H1 (cell line): Measurements from ENCODE around the gene KIAA0930. TPM values are rescaled to one million over a fixed set of nuclear protein-coding genes. Genes with fewer than 3 reads are reported as not detected.

Experiments used
- CTCF ChIA-PET: fragments of 300-600 bp; sonication (Branson Sonifier 250); formaldehyde crosslinking; loops from one replicate; lab custom pipeline; 2021; ENCODE audit not compliant: partially characterized antibody; lab: Charles Lee
- POLR2A ChIA-PET: fragments of 300-600 bp; sonication (Branson Sonifier 250); formaldehyde crosslinking; loops from one replicate; lab custom pipeline; 2021; ENCODE audit warnings: inconsistent platforms; ENCODE audit not compliant: partially characterized antibody; lab: Charles Lee
- DNase-seq, 2 experiments: peaks; one replicate each; pipeline versions ENCODE4 v3.0.0 to v3.0.0-alpha.2; 2010 to 2022; ENCODE audit warnings: low spot score in 2 of 2, low read depth in 1 of 2, mixed read lengths in 1 of 2
- FAIRE-seq: peaks from 2 replicates; lab custom pipeline; 2011; peaks lifted over from hg19 to GRCh38; lab: Jason Lieb, UNC
- H2AFZ ChIP-seq: 2 replicates; pipeline ENCODE4 v1.8.1; 2012; ENCODE audit warnings: low read length, inconsistent platforms
- H2AK5ac ChIP-seq: 2 replicates; pipeline ENCODE4 v1.6.1; 2013; ENCODE audit warnings: low read depth, low read length
- H2BK120ac ChIP-seq: replicated peaks from 2 replicates; pipeline ENCODE3; 2013; ENCODE audit warnings: low read depth, low read length, inconsistent platforms
- H2BK12ac ChIP-seq: 2 replicates; pipeline ENCODE4 v1.6.1; 2013; ENCODE audit warnings: low read depth, low read length
- H2BK15ac ChIP-seq: 2 replicates; pipeline ENCODE4 v1.6.1; 2013; ENCODE audit warnings: low read length
- H2BK20ac ChIP-seq: 2 replicates; pipeline ENCODE4 v1.6.1; 2013; ENCODE audit warnings: low read length
- H2BK5ac ChIP-seq: 2 replicates; pipeline ENCODE4 v1.6.1; 2013; ENCODE audit warnings: low read depth, low read length
- H3K14ac ChIP-seq: 2 replicates; pipeline ENCODE4 v1.6.1; 2013; ENCODE audit warnings: inconsistent platforms; ENCODE audit not compliant: insufficient read length
- H3K18ac ChIP-seq: 2 replicates; pipeline ENCODE4 v1.6.1; 2013; ENCODE audit warnings: low read length; ENCODE audit errors: extremely low read depth
- H3K23ac ChIP-seq: 2 replicates; pipeline ENCODE4 v1.6.1; 2013; ENCODE audit warnings: inconsistent platforms; ENCODE audit not compliant: insufficient read length
- H3K23me2 ChIP-seq: 2 replicates; pipeline ENCODE4 v1.6.1; 2013; ENCODE audit warnings: low read depth, low read length
- H3K27ac ChIP-seq: 2 replicates; pipeline ENCODE4 v1.6.1; 2011; ENCODE audit warnings: low read depth, low read length, inconsistent platforms
- H3K27me3 ChIP-seq, 4 experiments: replicated peaks in 1 of 4; 1 replicate in 1 of 4; 2 replicates in 3 of 4; pipeline versions ENCODE4 v1.6.1 to v1.8.1; 2011 to 2013; ENCODE audit warnings: low read length in 3 of 4, mild to moderate bottlenecking in 3 of 4, inconsistent platforms in 2 of 4, mixed read lengths in 2 of 4, moderate library complexity in 1 of 4; ENCODE audit not compliant: control insufficient read depth in 3 of 4, insufficient read depth in 3 of 4; ENCODE audit errors: extremely low read depth in 1 of 4
- H3K36me3 ChIP-seq, 4 experiments: 2 replicates each; pipeline versions ENCODE4 v1.6.1 to v1.8.1; 2011 to 2013; ENCODE audit warnings: mild to moderate bottlenecking in 4 of 4, low read length in 3 of 4, moderate library complexity in 2 of 4, control low read depth in 1 of 4, inconsistent platforms in 1 of 4; ENCODE audit not compliant: insufficient read depth in 4 of 4, control insufficient read depth in 2 of 4
- H3K4ac ChIP-seq: replicated peaks from 2 replicates; pipeline ENCODE3; 2013; ENCODE audit warnings: low read length, low read depth, mixed read lengths, inconsistent platforms; ENCODE audit not compliant: insufficient read length
- H3K4me1 ChIP-seq, 4 experiments: replicated peaks in 1 of 4; 1 replicate in 1 of 4; 2 replicates in 3 of 4; pipeline versions ENCODE4 v1.6.1 to v1.8.1; 2011 to 2013; ENCODE audit warnings: low read length in 3 of 4, inconsistent platforms in 2 of 4, mixed read lengths in 1 of 4; ENCODE audit not compliant: insufficient read depth in 4 of 4, control insufficient read depth in 3 of 4
- H3K4me2 ChIP-seq, 2 experiments: 2 replicates each; pipeline versions ENCODE4 v1.6.1 to v1.8.1; 2011 to 2013; ENCODE audit warnings: low read depth in 2 of 2, low read length in 2 of 2, control low read depth in 1 of 2, inconsistent platforms in 1 of 2, mild to moderate bottlenecking in 1 of 2; ENCODE audit not compliant: insufficient read depth in 1 of 2
- H3K4me3 ChIP-seq, 4 experiments: fragments of 200-600, 300-600 bp in 1 of 4; sonication (generic), shearing (Covaris generic), sonication (Bioruptor Twin) in 1 of 4; 2 replicates each; pipeline versions ENCODE4 v1.5.1 to v1.8.1; 2011 to 2016; ENCODE audit warnings: low read length in 4 of 4, low read depth in 3 of 4, control low read depth in 2 of 4, inconsistent platforms in 2 of 4, mild to moderate bottlenecking in 2 of 4, mixed read lengths in 1 of 4, moderate library complexity in 1 of 4; ENCODE audit not compliant: insufficient read depth in 2 of 4; ENCODE audit errors: extremely low read depth in 1 of 4
- H3K56ac ChIP-seq: replicated peaks from 2 replicates; pipeline ENCODE3; 2013; ENCODE audit warnings: low read depth, mild to moderate bottlenecking, mixed read lengths, low read length, inconsistent platforms; ENCODE audit not compliant: insufficient read length
- H3K79me1 ChIP-seq: 2 replicates; pipeline ENCODE4 v1.6.1; 2013; ENCODE audit warnings: low read depth, low read length, control low read depth
- H3K79me2 ChIP-seq, 2 experiments: 2 replicates each; pipeline versions ENCODE4 v1.6.1 to v1.8.1; 2012 to 2013; ENCODE audit warnings: low read length in 2 of 2, mild to moderate bottlenecking in 2 of 2, inconsistent platforms in 1 of 2; ENCODE audit not compliant: insufficient read depth in 2 of 2, control insufficient read depth in 1 of 2
- H3K9ac ChIP-seq, 4 experiments: replicated peaks in 1 of 4; 1 replicate in 1 of 4; 2 replicates in 3 of 4; pipeline versions ENCODE4 v1.6.1 to v1.8.1; 2011 to 2013; ENCODE audit warnings: low read depth in 3 of 4, low read length in 3 of 4, control low read depth in 2 of 4, mild to moderate bottlenecking in 2 of 4, moderate library complexity in 2 of 4, inconsistent platforms in 1 of 4; ENCODE audit errors: extremely low read depth in 1 of 4
- H3K9me3 ChIP-seq, 2 experiments: 2 replicates each; pipeline versions ENCODE4 v1.6.1 to v1.8.1; 2012 to 2013; ENCODE audit warnings: mild to moderate bottlenecking in 2 of 2, moderate library complexity in 2 of 2, control low read depth in 1 of 2, inconsistent platforms in 1 of 2, low read depth in 1 of 2, low read length in 1 of 2, mixed read lengths in 1 of 2; ENCODE audit not compliant: insufficient read depth in 2 of 2
- H4K20me1 ChIP-seq, 2 experiments: replicated peaks in 1 of 2; 2 replicates each; pipeline versions ENCODE3 to v1.8.1; 2011 to 2013; ENCODE audit warnings: inconsistent platforms in 2 of 2, low read length in 2 of 2, mild to moderate bottlenecking in 1 of 2; ENCODE audit not compliant: insufficient read depth in 2 of 2, control insufficient read depth in 1 of 2
- H4K5ac ChIP-seq: 2 replicates; pipeline ENCODE4 v1.6.1; 2013; ENCODE audit warnings: low read length, low read depth, mixed read lengths, inconsistent platforms; ENCODE audit not compliant: insufficient read length
- H4K8ac ChIP-seq: 2 replicates; pipeline ENCODE4 v1.8.0; 2013; ENCODE audit warnings: mild to moderate bottlenecking, moderate library complexity, low read length, inconsistent platforms; ENCODE audit not compliant: insufficient read depth; ENCODE audit errors: extremely low read depth
- H4K91ac ChIP-seq: replicated peaks from 2 replicates; pipeline ENCODE3; 2013; ENCODE audit warnings: low read length, mixed read lengths, inconsistent platforms; ENCODE audit not compliant: insufficient read length
- ATF2 ChIP-seq: IDR thresholded peaks from 2 replicates; pipeline ENCODE4 v1.6.1; 2012; ENCODE audit warnings: low read length, inconsistent platforms
- TBP ChIP-seq: IDR thresholded peaks from 2 replicates; pipeline ENCODE4 v1.6.1; 2011; ENCODE audit warnings: low read depth, low read length, improper control_type of control experiment
- WGBS, 2 experiments: shearing (Covaris generic) in 1 of 2; methylation state at CpG; one replicate each; pipeline versions ENCODE4 v1.1.6 to v1.1.7; 2013 to 2015; ENCODE audit warnings: low lambda C conversion rate in 2 of 2, mixed read lengths in 2 of 2, inconsistent platforms in 1 of 2, low coverage in 1 of 2, missing lambda C conversion rate in 1 of 2; ENCODE audit not compliant: insufficient replicate concordance in 2 of 2, insufficient coverage in 1 of 2, insufficient read length in 1 of 2; ENCODE audit errors: extremely low coverage in 1 of 2, missing lambda C conversion rate in 1 of 2; 5-methylcytosine and 5-hydroxymethylcytosine counted together
- polyA plus RNA-seq, 7 experiments: library from polyadenylated mRNA; depleted of rRNA in 3 of 7; stranded (reverse) in 5 of 7; unstranded in 2 of 7; fragments of >200 nt in 5 of 7; fragments of 200-250 nt in 2 of 7; gene quantifications; 1 replicate in 5 of 7; 2 replicates in 1 of 7; 4 replicates in 1 of 7; pipeline versions ENCODE4 v1.2.1 to v1.2.3, GENCODE V29; 2011 to 2013; ENCODE audit warnings: missing spikeins in 2 of 7, mixed read lengths in 2 of 7
- total RNA-seq: library from RNA; stranded (reverse); fragmentation: NEBNext Ultra II Directional; extraction: Animal tissue kit (Norgen Biotek cat#: 25700); gene quantifications from 2 replicates; pipeline ENCODE4 v1.2.1, GENCODE V29; 2021

The KIAA0930 gene
- total and polyA plus RNA-seq, 2 of the 8 experiments (the other 6 are each of a cell fraction or from before 2014, with no cell fraction given) = 61.9 to 66.1 TPM

- no peak overlapping the region for H3K27ac ChIP-seq
- peak overlapping the region in 1 of 4 experiments; percentile 36; a peak in 2 of 7 replicates for H3K9ac ChIP-seq
- H3K9me3 ChIP-seq = no peaks in the 10 kb centered on the region
- H3K4ac ChIP-seq = no peak overlapping the region
- H3K4me1 ChIP-seq = peaks cover 3 to 19% (median 15%) of the 10 kb centered on the region in 4 experiments; a peak in 6 of 7 replicates
- peaks cover 11% of the 10 kb centered on the region for H3K23me2 ChIP-seq
- peak overlapping the region; percentile 88 to 96 for H3K4me2 ChIP-seq
- ChIA-PET CTCF (interaction anchor here (4.9 kb wide), 1 partner anchor 30 kb away, joined by 25 read pairs; no protein-coding TSS in a partner anchor), POLR2A (interaction anchor here (1.0 kb wide), 1 partner anchor 8 kb away, joined by 3 read pairs; no protein-coding TSS in a partner anchor)
- H3K56ac ChIP-seq = no peak overlapping the region
- peak overlapping the region; percentile 65 to 78 (median 72) for H3K4me3 ChIP-seq
- no peaks in the 10 kb centered on the region; the same call in 1 of the 2 replicates for H3K79me1 ChIP-seq
- no peak overlapping the region for H3K14ac ChIP-seq
- H2BK120ac ChIP-seq = no peak overlapping the region
- peaks cover 0 to 3% of the 10 kb centered on the region in 2 experiments; a peak in 1 of 4 replicates for H3K79me2 ChIP-seq
- peaks cover 9 to 13% of the 10 kb centered on the region in 2 experiments for H4K20me1 ChIP-seq
- H3K23ac ChIP-seq = no peak overlapping the region
- no peak overlapping the region for H2BK5ac ChIP-seq
- H4K8ac ChIP-seq = no peak overlapping the region
- H3K18ac ChIP-seq = no peak overlapping the region
- H4K91ac ChIP-seq = no peak overlapping the region
- no peaks in the 10 kb centered on the region for H3K36me3 ChIP-seq
- no peak overlapping the region for H2AK5ac ChIP-seq
- H3K27me3 ChIP-seq = peaks cover 0 to 7% (median 3%) of the 10 kb centered on the region in 4 experiments; a peak in 4 of 7 replicates
- H2AFZ ChIP-seq = no peak overlapping the region
- no peak for FAIRE-seq
- no peak overlapping the region for H4K5ac ChIP-seq
- H2BK12ac ChIP-seq = no peak overlapping the region
- DNase-seq = no peak
- no peak overlapping the region for H2BK20ac ChIP-seq
- TF ChIP-seq ATF2 = 0 out of 2 replicates have a peak, but pooled peaks have one; percentile 45
- TF ChIP-seq TBP = no peak
- no peak overlapping the region; the same call in 1 of the 2 replicates for H2BK15ac ChIP-seq
- 29% methylated on average over 7 of the region's 8 CpGs; no CpG with 5 or more reads in 1 of the 2 experiments for WGBS, 2 experiments
Measured at GRCh38 chr22:45239681-45240051, 1.0 kb downstream of the KIAA0930 start.
